ENCODE results near the gene DHX34. TPM values are rescaled to one million over a fixed set of nuclear protein-coding genes. Genes with fewer than 3 reads are reported as not detected.
A peak's percentile ranks its signal among the peaks of the same experiment; 100 is the strongest.

Gene DHX34
- total RNA-seq, 3 donors from 2014 or later = 6.2 to 20.6 (median 20.5) TPM

- H3K27me3 ChIP-seq = no peaks in the 10 kb centered on the region
- no peaks in the 10 kb centered on the region for H3K4me1 ChIP-seq
- peak overlapping the region in 1 of 3 donors; percentile 33 for H3K4me3 ChIP-seq
- H3K27ac ChIP-seq = no peak overlapping the region
- no peaks in the 10 kb centered on the region for H3K36me3 ChIP-seq
- intact Hi-C loops (cut with DNase I; ENCODE audit: low total_unique reads) = no loop called here
- H3K9me3 ChIP-seq = no peaks in the 10 kb centered on the region
- TF ChIP-seq POLR2AphosphoS5 (IDR thresholded peaks at IDR 0.05) (no peak), POLR2A (IDR thresholded peaks at IDR 0.05) (no peak), CTCF (IDR thresholded peaks at IDR 0.05) (no peak)
- no peak for DNase-seq (ENCODE audit: low spot score in 2 of 2)
Measured at GRCh38 chr19:47312366-47313006, 36.6 kb upstream of the DHX34 start.

GRCh38 chr19:47313754-47314295 lies 35.3 kb upstream of the DHX34 start:
- TF ChIP-seq CTCF (IDR thresholded peaks at IDR 0.05) = no peak
- no peak for TF ChIP-seq POLR2A (IDR thresholded peaks at IDR 0.05)
- no peak for TF ChIP-seq POLR2AphosphoS5 (IDR thresholded peaks at IDR 0.05)
- intact Hi-C loops (cut with DNase I; ENCODE audit: low total_unique reads) = no loop called here

GRCh38 chr19:47315125-47315821 lies 33.8 kb upstream of the DHX34 start:
- Histone ChIP-seq H3K27ac (no peak overlapping the region), H3K27me3 (peaks cover 0 to 6% of the 10 kb centered on the region in 2 donors)

More at GRCh38 chr19:47313754-47314295, 35.3 kb upstream of the DHX34 start:
- H3K27me3 ChIP-seq = no peaks in the 10 kb centered on the region
- DNase-seq (ENCODE audit: low spot score in 2 of 2) = no peak
- no peaks in the 10 kb centered on the region for H3K4me1 ChIP-seq
- H3K4me3 ChIP-seq = no peak overlapping the region
- H3K27ac ChIP-seq = no peak overlapping the region
- no peaks in the 10 kb centered on the region for H3K9me3 ChIP-seq
- H3K36me3 ChIP-seq = no peaks in the 10 kb centered on the region

GRCh38 chr19:47316513-47316912 lies 32.6 kb upstream of the DHX34 start:
- Histone ChIP-seq H3K36me3 (no peaks in the 10 kb centered on the region), H3K4me3 (no peak overlapping the region), H3K27me3 (peaks cover 0 to 6% of the 10 kb centered on the region in 2 donors), H3K4me1 (no peaks in the 10 kb centered on the region), H3K27ac (no peak overlapping the region), H3K9me3 (no peaks in the 10 kb centered on the region)
- intact Hi-C loops (cut with DNase I; ENCODE audit: low total_unique reads) = no loop called here
- TF ChIP-seq POLR2AphosphoS5 (IDR thresholded peaks at IDR 0.05) (no peak), CTCF (IDR thresholded peaks at IDR 0.05) (no peak), POLR2A (IDR thresholded peaks at IDR 0.05) (no peak)
- DNase-seq (ENCODE audit: low spot score in 2 of 2) = no peak

More at GRCh38 chr19:47315125-47315821, 33.8 kb upstream of the DHX34 start:
- Histone ChIP-seq H3K9me3 (no peaks in the 10 kb centered on the region), H3K36me3 (no peaks in the 10 kb centered on the region), H3K4me1 (no peaks in the 10 kb centered on the region), H3K4me3 (no peak overlapping the region)
- intact Hi-C loops (cut with DNase I; ENCODE audit: low total_unique reads) = no loop called here
- TF ChIP-seq POLR2A (IDR thresholded peaks at IDR 0.05) (no peak), POLR2AphosphoS5 (IDR thresholded peaks at IDR 0.05) (peak in 2 of 3 donors; percentile 29 to 86)
- DNase-seq (ENCODE audit: low spot score in 2 of 2) = no peak

GRCh38 chr19:47319923-47320871 lies 28.9 kb upstream of the DHX34 start:
- intact Hi-C loops (cut with DNase I; ENCODE audit: low total_unique reads) = no loop called here
- Histone ChIP-seq H3K4me3 (no peak overlapping the region), H3K27me3 (peaks cover 0 to 6% of the 10 kb centered on the region in 2 donors), H3K27ac (no peak overlapping the region), H3K36me3 (no peaks in the 10 kb centered on the region), H3K4me1 (no peaks in the 10 kb centered on the region), H3K9me3 (no peaks in the 10 kb centered on the region)
- DNase-seq (ENCODE audit: low spot score in 2 of 2) = no peak
- TF ChIP-seq CTCF (IDR thresholded peaks at IDR 0.05) (no peak), POLR2A (IDR thresholded peaks at IDR 0.05) (no peak), POLR2AphosphoS5 (IDR thresholded peaks at IDR 0.05) (no peak)
